CD4-positive, alpha-beta T cell treated with Interleukin-4 for 1 hour (primary cell): ENCODE results near the gene HK3.

Source experiments
- DNase-seq, 2 donors: peaks; one replicate each; pipeline ENCODE4 v3.0.0-alpha.2; 2020 to 2022

The HK3 gene

GRCh38 chr5:176902102-176902814 is 3.1 kb upstream of the HK3 start:
- no peak for DNase-seq

- no peak for DNase-seq
These were observed 2.3 kb upstream of the HK3 start for GRCh38 chr5:176901260-176902101.

- no peak for DNase-seq
These were observed 1.6 kb upstream of the HK3 start for GRCh38 chr5:176900780-176901204.

- no peak for DNase-seq
These were observed 1.0 kb upstream of the HK3 start for GRCh38 chr5:176899946-176900779.

GRCh38 chr5:176897263-176897662 is 1.9 kb downstream of the HK3 start:
- no peak for DNase-seq

- DNase-seq = no peak
These were observed 3.3 kb downstream of the HK3 start for GRCh38 chr5:176895831-176896230.

GRCh38 chr5:176894298-176894697 is 4.8 kb downstream of the HK3 start:
- DNase-seq = peak in 1 of 2 donors; percentile 3

GRCh38 chr5:176892663-176893062 is 6.5 kb downstream of the HK3 start:
- DNase-seq = peak in 1 of 2 donors; percentile 8

- DNase-seq = peak in 1 of 2 donors; percentile 7
These were observed 7.7 kb downstream of the HK3 start for GRCh38 chr5:176891331-176891958.

- peak in 1 of 2 donors; percentile 7 for DNase-seq
These were observed 8.5 kb downstream of the HK3 start for GRCh38 chr5:176890455-176891330.

- DNase-seq = peak in 1 of 2 donors; percentile 8
These were observed 9.5 kb downstream of the HK3 start for GRCh38 chr5:176889321-176890280.

- DNase-seq = no peak
These were observed 10.3 kb downstream of the HK3 start for GRCh38 chr5:176888865-176889165.

- DNase-seq = no peak
These were observed 10.9 kb downstream of the HK3 start for GRCh38 chr5:176888016-176888864.

- no peak for DNase-seq
These were observed 11.8 kb downstream of the HK3 start for GRCh38 chr5:176887252-176887849.

- no peak for DNase-seq
These were observed 12.6 kb downstream of the HK3 start for GRCh38 chr5:176886336-176887251.

GRCh38 chr5:176884571-176884890 is 14.6 kb downstream of the HK3 start:
- DNase-seq = no peak

GRCh38 chr5:176883700-176884570 is 15.2 kb downstream of the HK3 start:
- DNase-seq = no peak
